ENCODE measurements around the gene SH3GLB2. TPM values are rescaled to one million over a fixed set of nuclear protein-coding genes. Genes with fewer than 3 reads are reported as not detected.

Gene SH3GLB2
- total and polyA plus RNA-seq, 10 of the 15 experiments (the other 5 are each of a cell fraction or from before 2014, with no cell fraction given): 0.21 to 61.3 (median 30.8) TPM

DNA sequence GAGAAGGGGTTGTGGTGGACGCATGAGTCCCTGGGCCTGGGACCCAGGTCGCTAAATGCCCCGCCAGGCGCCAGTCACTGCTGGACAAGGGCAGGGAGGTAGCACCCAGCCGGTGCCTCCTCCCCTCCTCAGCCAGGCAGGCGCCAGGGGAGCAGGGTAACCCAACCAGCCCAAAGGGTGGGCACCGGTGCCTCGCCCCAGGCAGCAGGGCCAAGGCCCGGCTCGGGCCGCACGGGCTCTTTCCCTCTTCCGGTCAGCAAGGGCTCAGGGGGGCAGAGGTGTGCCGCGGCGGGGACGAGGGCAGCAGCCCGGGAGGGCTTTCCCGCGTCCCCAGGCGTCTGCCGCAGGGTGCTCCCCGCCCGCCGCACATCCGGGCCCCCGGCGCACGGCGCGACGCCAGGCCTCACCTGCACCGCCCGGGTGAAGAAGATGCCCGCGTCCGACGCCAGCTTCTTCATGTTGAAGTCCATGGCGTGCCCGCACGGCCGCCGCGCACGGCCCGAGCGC, 393 bp downstream of the SH3GLB2 start:
- Histone ChIP-seq H3K36me3 (ENCODE audit: control insufficient read depth in 2 of 2, insufficient read depth in 2 of 2, low read length in 1 of 2) (no peaks in the 10 kb centered on the region), H3K4me1 (ENCODE audit: control insufficient read depth, insufficient read depth, low read length) (peaks cover 8% of the 10 kb centered on the region), H3K4me2 (ENCODE audit: control insufficient read depth, insufficient read depth) (peak overlapping the region; percentile 100), H2AFZ (ENCODE audit: control insufficient read depth, low read depth, low read length) (peak overlapping the region; percentile 45), H3K9me3 (replicated peaks; ENCODE audit: control insufficient read depth, insufficient read depth, low read length) (no peaks in the 10 kb centered on the region), H4K20me1 (ENCODE audit: control insufficient read depth, insufficient read depth) (no peaks in the 10 kb centered on the region), H3K9ac (ENCODE audit: control insufficient read depth, insufficient read depth, low read length) (peak overlapping the region; percentile 78; the same call in 1 of the 2 replicates), H3K4me3 (peak overlapping the region; percentile 78), H3K27me3 (replicated peaks in 1 of 2; ENCODE audit: control insufficient read depth in 2 of 2, insufficient read depth in 2 of 2, low read length in 1 of 2) (no peaks in the 10 kb centered on the region), H3K79me2 (ENCODE audit: control insufficient read depth, insufficient read depth, low read length) (peaks cover 13% of the 10 kb centered on the region), H3K27ac (ENCODE audit: control insufficient read depth, insufficient read depth) (peak overlapping the region; percentile 74)
- intact Hi-C loops (cut with micrococcal nuclease; ENCODE audit: unreplicated experiment): no loop called here
- SMC1A ChIA-PET (ENCODE audit: uncharacterized antibody, unreplicated experiment): interaction anchor here (1.0 kb wide), 1 partner anchor 112 kb away, joined by 3 read pairs; no protein-coding TSS in a partner anchor
- WGBS (ENCODE audit: insufficient coverage, insufficient replicate concordance, low lambda C conversion rate, missing lambda C conversion rate): 1% methylated on average over 42 of the region's 47 CpGs
- POLR2A ChIA-PET: interaction anchor here (0.6 to 1.7 kb wide), 4 partner anchors 9 to 690 kb away, joined by 3 to 8 read pairs (median 6); partner anchors contain the start of genes DOLPP1, MIGA2 and URM1
- CTCF ChIA-PET: interaction anchor here (0.6 to 1.5 kb wide), 5 partner anchors 7 to 1034 kb away, joined by 3 to 5 read pairs (median 3); partner anchors contain the start of gene DOLPP1
- no TSS peak for BruUV-seq (replicated peaks)
- peak; percentile 61 for ATAC-seq
- FAIRE-seq: no peak
- in situ Hi-C loops (cut with MboI): no loop called here
- RAD21 ChIA-PET (ENCODE audit: unreplicated experiment): interaction anchor here (0.6 to 1.0 kb wide), 8 partner anchors 8 to 712 kb away, joined by 3 to 6 read pairs (median 4); partner anchors contain the start of gene SPOUT1
- no peak for DNase-seq (ENCODE audit: low read depth, low spot score)
- TF ChIP-seq, protein P1, sequence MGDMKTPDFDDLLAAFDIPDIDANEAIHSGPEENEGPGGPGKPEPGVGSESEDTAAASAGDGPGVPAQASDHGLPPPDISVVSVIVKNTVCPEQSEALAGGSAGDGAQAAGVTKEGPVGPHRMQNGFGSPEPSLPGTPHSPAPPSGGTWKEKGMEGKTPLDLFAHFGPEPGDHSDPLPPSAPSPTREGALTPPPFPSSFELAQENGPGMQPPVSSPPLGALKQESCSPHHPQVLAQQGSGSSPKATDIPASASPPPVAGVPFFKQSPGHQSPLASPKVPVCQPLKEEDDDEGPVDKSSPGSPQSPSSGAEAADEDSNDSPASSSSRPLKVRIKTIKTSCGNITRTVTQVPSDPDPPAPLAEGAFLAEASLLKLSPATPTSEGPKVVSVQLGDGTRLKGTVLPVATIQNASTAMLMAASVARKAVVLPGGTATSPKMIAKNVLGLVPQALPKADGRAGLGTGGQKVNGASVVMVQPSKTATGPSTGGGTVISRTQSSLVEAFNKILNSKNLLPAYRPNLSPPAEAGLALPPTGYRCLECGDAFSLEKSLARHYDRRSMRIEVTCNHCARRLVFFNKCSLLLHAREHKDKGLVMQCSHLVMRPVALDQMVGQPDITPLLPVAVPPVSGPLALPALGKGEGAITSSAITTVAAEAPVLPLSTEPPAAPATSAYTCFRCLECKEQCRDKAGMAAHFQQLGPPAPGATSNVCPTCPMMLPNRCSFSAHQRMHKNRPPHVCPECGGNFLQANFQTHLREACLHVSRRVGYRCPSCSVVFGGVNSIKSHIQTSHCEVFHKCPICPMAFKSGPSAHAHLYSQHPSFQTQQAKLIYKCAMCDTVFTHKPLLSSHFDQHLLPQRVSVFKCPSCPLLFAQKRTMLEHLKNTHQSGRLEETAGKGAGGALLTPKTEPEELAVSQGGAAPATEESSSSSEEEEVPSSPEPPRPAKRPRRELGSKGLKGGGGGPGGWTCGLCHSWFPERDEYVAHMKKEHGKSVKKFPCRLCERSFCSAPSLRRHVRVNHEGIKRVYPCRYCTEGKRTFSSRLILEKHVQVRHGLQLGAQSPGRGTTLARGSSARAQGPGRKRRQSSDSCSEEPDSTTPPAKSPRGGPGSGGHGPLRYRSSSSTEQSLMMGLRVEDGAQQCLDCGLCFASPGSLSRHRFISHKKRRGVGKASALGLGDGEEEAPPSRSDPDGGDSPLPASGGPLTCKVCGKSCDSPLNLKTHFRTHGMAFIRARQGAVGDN (IDR thresholded peaks at IDR 0.05): peak; percentile 42; the same call in 1 of the 2 replicates
- TF ChIP-seq, protein P2, sequence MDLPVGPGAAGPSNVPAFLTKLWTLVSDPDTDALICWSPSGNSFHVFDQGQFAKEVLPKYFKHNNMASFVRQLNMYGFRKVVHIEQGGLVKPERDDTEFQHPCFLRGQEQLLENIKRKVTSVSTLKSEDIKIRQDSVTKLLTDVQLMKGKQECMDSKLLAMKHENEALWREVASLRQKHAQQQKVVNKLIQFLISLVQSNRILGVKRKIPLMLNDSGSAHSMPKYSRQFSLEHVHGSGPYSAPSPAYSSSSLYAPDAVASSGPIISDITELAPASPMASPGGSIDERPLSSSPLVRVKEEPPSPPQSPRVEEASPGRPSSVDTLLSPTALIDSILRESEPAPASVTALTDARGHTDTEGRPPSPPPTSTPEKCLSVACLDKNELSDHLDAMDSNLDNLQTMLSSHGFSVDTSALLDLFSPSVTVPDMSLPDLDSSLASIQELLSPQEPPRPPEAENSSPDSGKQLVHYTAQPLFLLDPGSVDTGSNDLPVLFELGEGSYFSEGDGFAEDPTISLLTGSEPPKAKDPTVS (IDR thresholded peaks at IDR 0.05; ENCODE audit: low read depth, low read length): no peak
- peak; percentile 53; the same call in 1 of the 2 replicates for TF ChIP-seq HDGF (IDR thresholded peaks at IDR 0.05)
- peak; percentile 74; the same call in 1 of the 2 replicates for TF ChIP-seq DPF2 (IDR thresholded peaks at IDR 0.05)
- TF ChIP-seq ASH2L (IDR thresholded peaks at IDR 0.05; ENCODE audit: borderline replicate concordance, low read depth): no peak
- TF ChIP-seq, protein P3, sequence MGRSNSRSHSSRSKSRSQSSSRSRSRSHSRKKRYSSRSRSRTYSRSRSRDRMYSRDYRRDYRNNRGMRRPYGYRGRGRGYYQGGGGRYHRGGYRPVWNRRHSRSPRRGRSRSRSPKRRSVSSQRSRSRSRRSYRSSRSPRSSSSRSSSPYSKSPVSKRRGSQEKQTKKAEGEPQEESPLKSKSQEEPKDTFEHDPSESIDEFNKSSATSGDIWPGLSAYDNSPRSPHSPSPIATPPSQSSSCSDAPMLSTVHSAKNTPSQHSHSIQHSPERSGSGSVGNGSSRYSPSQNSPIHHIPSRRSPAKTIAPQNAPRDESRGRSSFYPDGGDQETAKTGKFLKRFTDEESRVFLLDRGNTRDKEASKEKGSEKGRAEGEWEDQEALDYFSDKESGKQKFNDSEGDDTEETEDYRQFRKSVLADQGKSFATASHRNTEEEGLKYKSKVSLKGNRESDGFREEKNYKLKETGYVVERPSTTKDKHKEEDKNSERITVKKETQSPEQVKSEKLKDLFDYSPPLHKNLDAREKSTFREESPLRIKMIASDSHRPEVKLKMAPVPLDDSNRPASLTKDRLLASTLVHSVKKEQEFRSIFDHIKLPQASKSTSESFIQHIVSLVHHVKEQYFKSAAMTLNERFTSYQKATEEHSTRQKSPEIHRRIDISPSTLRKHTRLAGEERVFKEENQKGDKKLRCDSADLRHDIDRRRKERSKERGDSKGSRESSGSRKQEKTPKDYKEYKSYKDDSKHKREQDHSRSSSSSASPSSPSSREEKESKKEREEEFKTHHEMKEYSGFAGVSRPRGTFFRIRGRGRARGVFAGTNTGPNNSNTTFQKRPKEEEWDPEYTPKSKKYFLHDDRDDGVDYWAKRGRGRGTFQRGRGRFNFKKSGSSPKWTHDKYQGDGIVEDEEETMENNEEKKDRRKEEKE (IDR thresholded peaks at IDR 0.05): peak; percentile 56; the same call in 1 of the 2 replicates
- no peak for TF ChIP-seq MYB (IDR thresholded peaks at IDR 0.05; ENCODE audit: borderline replicate concordance, low read depth, low read length)
- TF ChIP-seq, protein P4, sequence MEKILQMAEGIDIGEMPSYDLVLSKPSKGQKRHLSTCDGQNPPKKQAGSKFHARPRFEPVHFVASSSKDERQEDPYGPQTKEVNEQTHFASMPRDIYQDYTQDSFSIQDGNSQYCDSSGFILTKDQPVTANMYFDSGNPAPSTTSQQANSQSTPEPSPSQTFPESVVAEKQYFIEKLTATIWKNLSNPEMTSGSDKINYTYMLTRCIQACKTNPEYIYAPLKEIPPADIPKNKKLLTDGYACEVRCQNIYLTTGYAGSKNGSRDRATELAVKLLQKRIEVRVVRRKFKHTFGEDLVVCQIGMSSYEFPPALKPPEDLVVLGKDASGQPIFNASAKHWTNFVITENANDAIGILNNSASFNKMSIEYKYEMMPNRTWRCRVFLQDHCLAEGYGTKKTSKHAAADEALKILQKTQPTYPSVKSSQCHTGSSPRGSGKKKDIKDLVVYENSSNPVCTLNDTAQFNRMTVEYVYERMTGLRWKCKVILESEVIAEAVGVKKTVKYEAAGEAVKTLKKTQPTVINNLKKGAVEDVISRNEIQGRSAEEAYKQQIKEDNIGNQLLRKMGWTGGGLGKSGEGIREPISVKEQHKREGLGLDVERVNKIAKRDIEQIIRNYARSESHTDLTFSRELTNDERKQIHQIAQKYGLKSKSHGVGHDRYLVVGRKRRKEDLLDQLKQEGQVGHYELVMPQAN (conservative IDR thresholded peaks at IDR 0.05): 0 out of 2 replicates have a peak, but pooled peaks have one; percentile 55
- 0 out of 2 replicates have a peak, but pooled peaks have one; percentile 43 for TF ChIP-seq NFXL1 (IDR thresholded peaks at IDR 0.05; ENCODE audit: borderline replicate concordance)
- TF ChIP-seq YY1 (IDR thresholded peaks at IDR 0.05; ENCODE audit: low read depth, low read length): 0 out of 2 replicates have a peak, but pooled peaks have one; percentile 5
- peak; percentile 56; the same call in 1 of the 2 replicates for TF ChIP-seq BACH1 (IDR thresholded peaks at IDR 0.05; ENCODE audit: borderline replicate concordance)
- TF ChIP-seq RB1 (IDR thresholded peaks at IDR 0.05; ENCODE audit: borderline replicate concordance): peak; percentile 61; the same call in 1 of the 2 replicates
